Sigmoid colon (tissue), 4 donors: ENCODE data around the gene ARHGAP18.

ENCODE experiments used
- POLR2A ChIP-seq, 2 donors: fragments of 450-650 bp; IDR thresholded peaks; one replicate each; pipeline ENCODE4 v1.6.1; 2016; ENCODE audit warnings: antibody characterized with exemption in 2 of 2, mild to moderate bottlenecking in 2 of 2, moderate library complexity in 2 of 2
- POLR2AphosphoS5 ChIP-seq, 4 donors: sonication (generic); formaldehyde crosslinking; IDR thresholded peaks; one replicate each; pipeline ENCODE4 v1.6.1; 2017; ENCODE audit warnings: antibody characterized with exemption in 4 of 4

GRCh38 chr6:129749749-129750120, 39.8 kb upstream of the ARHGAP18 start:
- TF ChIP-seq POLR2AphosphoS5 (IDR thresholded peaks at IDR 0.05) (no peak), POLR2A (IDR thresholded peaks at IDR 0.05) (no peak)
